HUES64 (cell line): ENCODE measurements around the gene FKBP7.

Source experiments
- H3K27ac ChIP-seq: 2 replicates; pipeline ENCODE4 v1.7.0; 2013; ENCODE audit warnings: low read depth, low read length, inconsistent platforms
- H3K27me3 ChIP-seq: 2 replicates; pipeline ENCODE4 v1.6.1; 2013; ENCODE audit warnings: mild to moderate bottlenecking, low read length; ENCODE audit not compliant: insufficient read depth
- H3K36me3 ChIP-seq: 2 replicates; pipeline ENCODE4 v1.6.1; 2013; ENCODE audit warnings: mild to moderate bottlenecking, low read length; ENCODE audit not compliant: insufficient read depth
- H3K4me1 ChIP-seq: 2 replicates; pipeline ENCODE4 v1.6.1; 2013; ENCODE audit warnings: mild to moderate bottlenecking, low read length, moderate library complexity; ENCODE audit not compliant: insufficient read depth
- H3K4me3 ChIP-seq: 2 replicates; pipeline ENCODE4 v1.5.1; 2013; ENCODE audit warnings: mild to moderate bottlenecking, low read length, moderate library complexity
- H3K9ac ChIP-seq: 2 replicates; pipeline ENCODE4 v1.6.1; 2013; ENCODE audit warnings: mild to moderate bottlenecking, low read depth, low read length
- H3K9me3 ChIP-seq: 2 replicates; pipeline ENCODE4 v1.6.1; 2013; ENCODE audit warnings: low read depth, low read length; ENCODE audit not compliant: insufficient read depth
- WGBS: fragments of 150-250, 120-280 bp; methylation state at CpG from one replicate; pipeline ENCODE4 v1.1.7; 2013; ENCODE audit warnings: missing lambda C conversion rate; 5-methylcytosine and 5-hydroxymethylcytosine counted together

The FKBP7 gene

DNA sequence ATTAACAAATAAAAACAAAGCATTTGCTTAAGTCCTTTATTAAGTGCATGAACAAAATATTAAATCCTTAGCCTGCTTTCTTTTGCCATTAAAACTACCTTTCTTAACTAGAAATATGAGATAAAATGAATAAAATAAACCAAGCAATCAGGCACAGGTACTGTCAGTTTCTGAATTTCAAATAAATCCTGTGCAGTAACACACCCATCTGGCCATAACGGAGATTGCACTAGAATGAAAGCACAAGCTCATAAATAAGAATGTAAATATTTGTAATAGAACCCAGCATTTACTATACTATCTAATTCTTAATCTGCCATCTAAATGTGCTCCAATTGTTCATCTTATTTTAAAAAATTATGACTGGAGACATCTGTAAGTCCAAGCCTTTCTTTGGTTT lies 59.3 kb downstream of the FKBP7 start:
- H3K9ac ChIP-seq, result no peak overlapping the region
- H3K9me3 ChIP-seq, result no peaks in the 10 kb centered on the region
- WGBS, result 80% methylated on average over 1 of the region's 1 CpG
- no peak overlapping the region for H3K4me3 ChIP-seq
- no peaks in the 10 kb centered on the region for H3K36me3 ChIP-seq
- no peaks in the 10 kb centered on the region for H3K27me3 ChIP-seq
- no peaks in the 10 kb centered on the region for H3K4me1 ChIP-seq
- H3K27ac ChIP-seq, result no peak overlapping the region

DNA sequence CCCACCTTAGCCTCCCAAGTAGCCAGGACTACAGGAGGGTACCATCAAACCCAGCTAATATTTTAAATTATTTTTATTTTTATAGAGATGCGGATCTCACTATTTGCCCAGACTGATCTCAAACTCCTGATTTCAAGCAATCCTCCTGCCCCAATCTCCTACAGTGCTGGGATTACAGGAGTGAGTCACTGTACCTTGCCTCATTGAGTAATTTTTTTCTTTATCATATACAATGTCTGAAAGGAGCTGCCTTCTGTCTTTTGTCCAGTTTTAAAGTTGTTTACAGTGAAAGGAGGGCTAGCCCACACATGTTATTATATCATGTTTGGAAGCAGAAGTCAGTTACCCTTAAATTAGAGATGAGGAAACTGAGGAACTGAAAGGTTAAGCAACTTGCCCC lies 60.0 kb downstream of the FKBP7 start:
- H3K27me3 ChIP-seq, result no peaks in the 10 kb centered on the region
- no peaks in the 10 kb centered on the region for H3K36me3 ChIP-seq
- no peak overlapping the region for H3K27ac ChIP-seq
- H3K4me3 ChIP-seq, result no peak overlapping the region
- H3K4me1 ChIP-seq, result no peaks in the 10 kb centered on the region
- WGBS, result 71% methylated on average over 1 of the region's 1 CpG
- H3K9ac ChIP-seq, result no peak overlapping the region
- no peaks in the 10 kb centered on the region for H3K9me3 ChIP-seq

DNA sequence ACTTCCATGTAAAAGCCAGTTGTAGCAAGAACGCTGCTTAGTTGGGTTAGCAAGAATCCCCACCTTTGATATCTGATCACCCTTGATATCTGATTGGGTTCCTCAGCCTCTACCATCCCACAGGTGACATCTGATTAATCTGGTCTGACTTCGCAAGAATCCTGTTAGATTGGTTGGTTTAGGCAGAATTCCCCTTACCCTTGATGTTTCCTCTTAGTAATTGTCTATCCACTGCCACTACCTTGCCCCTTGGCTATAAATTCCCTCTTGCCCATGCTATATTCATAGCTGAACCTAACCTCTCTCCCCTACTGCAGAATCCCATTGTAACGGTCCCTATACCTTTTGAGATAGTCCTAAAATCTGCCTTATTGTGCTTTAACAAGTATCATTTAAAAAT lies 60.5 kb downstream of the FKBP7 start:
- no peak overlapping the region for H3K27ac ChIP-seq

GRCh38 chr2:178415979-178416378 lies 62.4 kb downstream of the FKBP7 start:
- no peak overlapping the region for H3K9ac ChIP-seq
- H3K4me3 ChIP-seq, result no peak overlapping the region
- no peak overlapping the region for H3K27ac ChIP-seq

More for the DNA sequence above, 60.5 kb downstream of the FKBP7 start:
- H3K4me1 ChIP-seq, result no peaks in the 10 kb centered on the region
- H3K36me3 ChIP-seq, result no peaks in the 10 kb centered on the region
- no peak overlapping the region for H3K4me3 ChIP-seq
- 96% methylated on average over 3 of the region's 3 CpGs for WGBS
- H3K27me3 ChIP-seq, result no peaks in the 10 kb centered on the region
- H3K9me3 ChIP-seq, result no peaks in the 10 kb centered on the region
- no peak overlapping the region for H3K9ac ChIP-seq

GRCh38 chr2:178414266-178415247 lies 63.8 kb downstream of the FKBP7 start:
- H3K4me3 ChIP-seq, result peak overlapping the region; percentile 71
- no peaks in the 10 kb centered on the region for H3K4me1 ChIP-seq
- peak overlapping the region; percentile 93 for H3K9ac ChIP-seq
- no peaks in the 10 kb centered on the region for H3K9me3 ChIP-seq
- H3K27me3 ChIP-seq, result no peaks in the 10 kb centered on the region
- H3K36me3 ChIP-seq, result no peaks in the 10 kb centered on the region
- WGBS, result 21% methylated on average over 20 of the region's 21 CpGs
- H3K27ac ChIP-seq, result peak overlapping the region; percentile 89; the same call in 1 of the 2 replicates

More at GRCh38 chr2:178415979-178416378, 62.4 kb downstream of the FKBP7 start:
- no peaks in the 10 kb centered on the region for H3K4me1 ChIP-seq
- no peaks in the 10 kb centered on the region for H3K9me3 ChIP-seq
- no peaks in the 10 kb centered on the region for H3K27me3 ChIP-seq
- no peaks in the 10 kb centered on the region for H3K36me3 ChIP-seq
